Measurements from ENCODE around the gene MARF1.
"Not testable (repeated sequence)": the region's sequence is repeated elsewhere in the genome, so short reads cannot be mapped to it uniquely, and the experiment has no call there.

The MARF1 gene

GRCh38 chr16:15643048-15643945, at the start of gene MARF1:
Gene MARF1, minus strand, starts transcription at chr16:15643154. Its CDS starts 3,921 bp downstream, at chr16:15639233.
- peak; percentile 94 for DNase-seq

GRCh38 chr16:15692508-15692907, 49.6 kb upstream of the MARF1 start:
- not testable (repeated sequence) for DNase-seq

- DNase-seq = no peak
Observed at GRCh38 chr16:15691046-15691445, 48.1 kb upstream of the MARF1 start.

GRCh38 chr16:15690296-15690695, 47.3 kb upstream of the MARF1 start:
- no peak for DNase-seq

GRCh38 chr16:15689290-15689689, 46.3 kb upstream of the MARF1 start:
- no peak for DNase-seq

- no peak for DNase-seq
Observed at GRCh38 chr16:15686287-15686686, 43.3 kb upstream of the MARF1 start.

- peak; percentile 1 for DNase-seq
Observed at GRCh38 chr16:15682105-15682570, 39.2 kb upstream of the MARF1 start.

- no peak for DNase-seq
Observed at GRCh38 chr16:15677447-15677846, 34.5 kb upstream of the MARF1 start.

GRCh38 chr16:15676506-15676905, 33.6 kb upstream of the MARF1 start:
- no peak for DNase-seq

GRCh38 chr16:15674571-15674970, 31.6 kb upstream of the MARF1 start:
- no peak for DNase-seq

- DNase-seq = peak; percentile 80
Observed at GRCh38 chr16:15672514-15673167, 29.7 kb upstream of the MARF1 start.

GRCh38 chr16:15672127-15672513, 29.2 kb upstream of the MARF1 start:
- not testable (repeated sequence) for DNase-seq

- no peak for DNase-seq
Observed at GRCh38 chr16:15671530-15672117, 28.7 kb upstream of the MARF1 start.

GRCh38 chr16:15667091-15667742, 24.3 kb upstream of the MARF1 start:
- no peak for DNase-seq

- no peak for DNase-seq
Observed at GRCh38 chr16:15665107-15665506, 22.2 kb upstream of the MARF1 start.

- DNase-seq = no peak
Observed at GRCh38 chr16:15660203-15660601, 17.2 kb upstream of the MARF1 start.

- no peak for DNase-seq
Observed at GRCh38 chr16:15658556-15658955, 15.6 kb upstream of the MARF1 start.

- no peak for DNase-seq
Observed at GRCh38 chr16:15658149-15658548, 15.2 kb upstream of the MARF1 start.

- not testable (repeated sequence) for DNase-seq
Observed at GRCh38 chr16:15655561-15655960, 12.6 kb upstream of the MARF1 start.

GRCh38 chr16:15654591-15654990, 11.6 kb upstream of the MARF1 start:
- DNase-seq = no peak

- no peak for DNase-seq
Observed at GRCh38 chr16:15653227-15653626, 10.3 kb upstream of the MARF1 start.

GRCh38 chr16:15652293-15653001, 9.5 kb upstream of the MARF1 start:
- DNase-seq = no peak

All from COR-L47 (cell line).